Tongue (tissue), 2 donors: Measurements from ENCODE around the gene FOXP2. TPM values are rescaled to one million over a fixed set of nuclear protein-coding genes. Genes with fewer than 3 reads are reported as not detected.
"Not testable (repeated sequence)": the region's sequence is repeated elsewhere in the genome, so short reads cannot be mapped to it uniquely, and the experiment has no call there.

Source experiments
- DNase-seq: peaks from one replicate; pipeline ENCODE4 v3.0.0-alpha.2; 2015
- total RNA-seq: library from RNA; depleted of rRNA; stranded (reverse); fragments of >200 nt; gene quantifications from one replicate; pipeline ENCODE4 v1.2.3, GENCODE V29; 2014

Gene FOXP2
- total RNA-seq, 1 donor from 2014 or later, result 25.8 TPM

- DNase-seq, result no peak
These were observed 90.0 kb downstream of the FOXP2 start for GRCh38 chr7:114504586-114504985.

GRCh38 chr7:114507381-114507780 lies 92.8 kb downstream of the FOXP2 start:
- DNase-seq, result no peak

- DNase-seq, result no peak
These were observed 93.5 kb downstream of the FOXP2 start for GRCh38 chr7:114508086-114508485.

GRCh38 chr7:114510824-114511223 lies 96.2 kb downstream of the FOXP2 start:
- DNase-seq, result not testable (repeated sequence)

- peak; percentile 94 for DNase-seq
These were observed 104.6 kb downstream of the FOXP2 start for GRCh38 chr7:114519240-114519639.

- no peak for DNase-seq
These were observed 107.5 kb downstream of the FOXP2 start for GRCh38 chr7:114522081-114522480.

GRCh38 chr7:114527589-114527988 lies 113.0 kb downstream of the FOXP2 start:
- DNase-seq, result no peak

GRCh38 chr7:114530057-114530611 lies 115.5 kb downstream of the FOXP2 start:
- peak; percentile 80 for DNase-seq

- no peak for DNase-seq
These were observed 116.7 kb downstream of the FOXP2 start for GRCh38 chr7:114531326-114531725.

GRCh38 chr7:114533131-114533530 lies 118.5 kb downstream of the FOXP2 start:
- DNase-seq, result peak; percentile 71

GRCh38 chr7:114534953-114535352 lies 120.3 kb downstream of the FOXP2 start:
- peak; percentile 54 for DNase-seq

- peak; percentile 72 for DNase-seq
These were observed 125.0 kb downstream of the FOXP2 start for GRCh38 chr7:114539575-114539974.

- no peak for DNase-seq
These were observed 125.7 kb downstream of the FOXP2 start for GRCh38 chr7:114540291-114540690.

- DNase-seq, result not testable (repeated sequence)
These were observed 132.7 kb downstream of the FOXP2 start for GRCh38 chr7:114547346-114547745.

GRCh38 chr7:114548081-114548980 lies 133.7 kb downstream of the FOXP2 start:
- peak; percentile 53 for DNase-seq

- no peak for DNase-seq
These were observed 140.3 kb downstream of the FOXP2 start for GRCh38 chr7:114554781-114555537.

GRCh38 chr7:114567416-114567815 lies 152.8 kb downstream of the FOXP2 start:
- no peak for DNase-seq

- DNase-seq, result no peak
These were observed 154.6 kb downstream of the FOXP2 start for GRCh38 chr7:114569220-114569619.

GRCh38 chr7:114574384-114574783 lies 159.8 kb downstream of the FOXP2 start:
- peak; percentile 22 for DNase-seq

GRCh38 chr7:114575098-114575497 lies 160.5 kb downstream of the FOXP2 start:
- no peak for DNase-seq

GRCh38 chr7:114580963-114581362 lies 166.3 kb downstream of the FOXP2 start:
- DNase-seq, result not testable (repeated sequence)

- peak; percentile 14 for DNase-seq
These were observed 173.9 kb downstream of the FOXP2 start for GRCh38 chr7:114588506-114588905.

GRCh38 chr7:114589436-114589835 lies 174.8 kb downstream of the FOXP2 start:
- no peak for DNase-seq
